ENCODE measurements around the gene VSTM2A. TPM values are rescaled to one million over a fixed set of nuclear protein-coding genes. Genes with fewer than 3 reads are reported as not detected.

VSTM2A gene
- polyA plus RNA-seq, 1 donor = not detected

Other genes with a start within 250 kb of the VSTM2A start
- gene SEC61G, start 216.8 kb downstream of the VSTM2A start, polyA plus RNA-seq (ENCODE audit: insufficient read length) = 120 TPM